ENCODE results near the gene AGK.
"Not testable (repeated sequence)": the region's sequence is repeated elsewhere in the genome, so short reads cannot be mapped to it uniquely, and the experiment has no call there.

AGK gene

GRCh38 chr7:141688043-141688442, 136.8 kb downstream of the AGK start:
- DNase-seq: no peak

GRCh38 chr7:141689072-141689825, 138.0 kb downstream of the AGK start:
- DNase-seq: not testable (repeated sequence)

GRCh38 chr7:141691540-141691939, 140.3 kb downstream of the AGK start:
- DNase-seq: no peak

GRCh38 chr7:141691961-141692360, 140.8 kb downstream of the AGK start:
- DNase-seq: no peak

- no peak for DNase-seq
Measured at GRCh38 chr7:141693082-141693481, 141.9 kb downstream of the AGK start.

- DNase-seq: no peak
Measured at GRCh38 chr7:141695803-141696289, 144.6 kb downstream of the AGK start.

GRCh38 chr7:141696348-141696747, 145.1 kb downstream of the AGK start:
- no peak for DNase-seq

GRCh38 chr7:141697211-141697871, 146.1 kb downstream of the AGK start:
- DNase-seq: no peak

GRCh38 chr7:141698247-141699015, 147.2 kb downstream of the AGK start:
- no peak for DNase-seq

GRCh38 chr7:141699860-141700259, 148.7 kb downstream of the AGK start:
- no peak for DNase-seq

- no peak for DNase-seq
Measured at GRCh38 chr7:141700296-141700847, 149.2 kb downstream of the AGK start.

GRCh38 chr7:141700848-141701371, 149.7 kb downstream of the AGK start:
- DNase-seq: no peak

- DNase-seq: peak; percentile 44
Measured at GRCh38 chr7:141701489-141702046, 150.4 kb downstream of the AGK start.

- DNase-seq: peak; percentile 26
Measured at GRCh38 chr7:141702047-141702567, 150.9 kb downstream of the AGK start, which contains the start of gene DENND11. Gene DENND11, minus strand, starts transcription at chr7:141702166. Its CDS starts 13 bp downstream, at chr7:141702153.

- no peak for DNase-seq
Measured at GRCh38 chr7:141702892-141703291, 151.7 kb downstream of the AGK start.

GRCh38 chr7:141704112-141704511, 152.9 kb downstream of the AGK start:
- DNase-seq: no peak

GRCh38 chr7:141704741-141705140, 153.5 kb downstream of the AGK start:
- no peak for DNase-seq

Data from activated CD4-positive, alpha-beta T cell treated with anti-CD3 and anti-CD28 coated beads for 1 hour (primary cell).